Activated CD8-positive, alpha-beta memory T cell treated with anti-CD3 and anti-CD28 coated beads, Interleukin-2, amount 50 U/mL, for 24 hours (primary cell): Measurements from ENCODE around the gene TRIM62.

Experiments used
- DNase-seq: peaks from one replicate; pipeline ENCODE4 v3.0.0-alpha.2; 2020; ENCODE audit errors: extremely low read depth

TRIM62 gene

DNA sequence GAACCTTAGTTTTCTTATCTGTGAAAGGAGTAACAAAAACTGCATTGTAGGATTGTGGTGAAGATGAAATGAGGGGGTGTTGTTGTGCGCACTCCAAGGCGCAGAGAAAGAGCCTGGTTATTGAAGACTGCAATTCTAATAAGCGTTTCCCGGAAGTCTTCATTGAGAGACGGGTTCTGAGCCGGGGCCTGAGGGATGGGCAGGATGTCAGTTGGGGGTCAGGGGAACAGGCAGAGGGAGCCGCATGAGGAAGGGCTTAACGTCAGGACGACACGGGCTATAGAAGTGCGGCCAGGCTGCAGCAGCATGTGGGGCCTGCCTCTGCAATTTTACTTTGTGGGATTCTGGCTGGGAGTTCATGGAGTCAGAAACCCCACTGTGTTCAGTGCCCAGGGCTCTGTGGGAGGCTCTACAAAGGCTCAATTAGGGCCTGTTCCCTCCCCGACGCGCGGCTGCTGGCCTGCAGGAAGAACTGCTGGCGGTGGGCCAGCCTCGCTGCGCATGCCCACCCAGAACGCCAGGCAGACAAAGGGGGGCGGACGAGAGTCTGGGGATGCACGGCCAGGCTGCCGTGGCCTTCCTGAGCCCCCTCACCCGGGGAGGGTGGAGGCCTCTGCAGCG lies 20.7 kb downstream of the TRIM62 start:
- no peak for DNase-seq

DNA sequence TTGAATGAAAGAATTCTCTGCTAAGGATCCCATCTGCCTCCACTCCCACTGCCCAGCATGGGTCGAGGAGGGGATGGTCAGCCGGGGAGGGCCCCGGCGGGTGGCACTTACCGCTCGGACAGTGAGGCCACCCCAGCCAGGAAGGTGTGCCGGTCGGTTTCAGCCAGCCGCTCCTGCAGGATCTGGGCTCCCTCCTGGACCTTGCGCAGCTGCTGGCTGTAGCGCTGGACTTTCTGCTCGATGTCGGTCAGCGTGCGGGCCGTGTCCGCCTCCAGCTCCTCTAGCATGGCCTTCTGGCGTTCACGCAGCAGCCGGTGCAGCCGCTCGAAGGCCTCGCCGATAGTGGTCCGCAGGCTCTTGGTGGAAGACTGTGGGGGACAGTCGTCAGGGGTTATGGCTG lies 22.3 kb downstream of the TRIM62 start:
- DNase-seq, result no peak

DNA sequence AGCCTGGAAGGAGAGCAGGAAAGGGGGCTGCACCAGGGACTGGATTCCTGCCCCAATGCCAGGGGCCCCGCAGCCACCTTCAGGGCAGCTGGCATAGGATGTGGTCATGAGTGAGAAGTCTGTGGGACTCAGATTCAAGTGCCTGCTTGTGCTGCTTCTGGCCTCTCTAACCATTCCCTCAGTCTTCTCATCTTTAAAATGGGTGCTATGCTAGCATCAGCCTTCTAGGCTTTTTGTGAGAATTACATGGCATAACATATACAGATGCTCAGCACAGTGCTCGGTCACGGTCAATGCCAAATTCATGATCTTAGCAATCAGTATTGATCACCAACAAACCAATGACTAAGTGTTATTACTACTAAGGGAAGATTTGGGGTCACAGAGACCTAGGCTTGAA lies 23.5 kb downstream of the TRIM62 start:
- no peak for DNase-seq

DNA sequence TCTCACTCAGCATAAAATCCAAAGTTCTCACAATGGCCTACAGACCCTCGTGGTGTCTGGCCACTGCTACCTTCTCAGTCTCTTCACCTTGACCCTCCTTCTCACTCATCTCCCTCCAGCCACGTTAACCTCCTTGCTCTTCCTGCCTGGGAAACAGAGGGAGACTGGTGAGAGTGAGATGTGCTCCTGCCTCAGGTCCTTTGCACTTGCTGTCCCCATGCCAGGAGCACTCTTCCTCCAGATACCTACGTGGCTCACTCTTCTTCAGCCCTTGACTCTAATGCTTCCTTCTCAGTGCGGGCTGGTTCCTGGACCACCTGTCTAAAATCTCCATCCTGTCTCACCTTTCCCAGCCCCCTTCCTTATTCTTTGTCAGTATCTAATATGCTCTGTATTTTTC lies 24.7 kb downstream of the TRIM62 start:
- no peak for DNase-seq

DNA sequence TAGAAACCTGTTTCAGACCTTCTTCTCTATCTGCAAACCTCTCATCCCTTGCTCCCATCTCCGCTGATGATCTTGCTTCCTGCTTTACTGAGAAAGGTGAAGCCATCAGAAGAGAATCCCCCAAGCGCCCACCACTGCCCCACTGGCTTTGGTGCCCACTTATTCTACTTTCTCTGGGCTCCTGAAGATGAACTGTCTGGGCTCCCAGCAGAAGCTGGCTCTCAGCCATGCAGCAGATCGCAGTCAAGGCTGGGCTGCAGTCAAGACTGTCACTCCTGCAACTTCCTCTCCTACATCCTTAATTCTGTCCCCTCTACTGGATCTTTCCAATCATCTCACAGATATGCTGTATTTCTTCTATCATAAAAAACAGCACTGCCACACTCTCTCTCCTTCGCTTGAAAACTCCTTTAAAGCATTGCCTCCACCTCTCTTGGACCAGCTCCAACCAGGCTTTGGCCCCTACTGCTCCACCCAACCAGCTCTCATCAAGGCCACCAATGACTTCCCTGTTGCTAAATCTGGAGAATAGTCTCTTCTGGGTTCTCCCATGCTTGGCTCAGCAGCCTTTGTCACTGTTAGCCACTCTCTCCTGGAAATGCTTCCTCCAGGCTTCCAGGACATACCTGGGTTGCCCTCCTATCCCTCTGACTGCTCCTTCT lies 25.8 kb downstream of the TRIM62 start:
- no peak for DNase-seq

DNA sequence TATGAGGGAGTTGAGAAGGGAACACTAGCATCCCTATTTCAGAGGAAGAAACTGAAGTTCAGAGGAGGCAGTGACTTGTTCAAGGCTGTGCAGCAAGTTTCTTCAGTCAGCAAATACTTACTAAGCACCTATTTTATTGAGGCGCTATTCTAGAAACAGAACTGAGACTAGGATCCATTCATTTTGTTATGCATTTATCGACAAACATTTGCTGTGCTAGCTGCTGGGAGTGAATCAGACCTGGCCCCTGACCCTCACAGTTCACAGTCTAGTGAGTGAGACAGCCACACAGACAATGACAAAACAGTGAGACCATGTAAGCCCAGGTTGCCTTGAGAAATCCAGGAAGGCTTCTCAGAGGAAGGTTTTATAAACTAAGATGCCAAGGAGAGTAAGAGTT lies 28.2 kb downstream of the TRIM62 start:
- no peak for DNase-seq

DNA sequence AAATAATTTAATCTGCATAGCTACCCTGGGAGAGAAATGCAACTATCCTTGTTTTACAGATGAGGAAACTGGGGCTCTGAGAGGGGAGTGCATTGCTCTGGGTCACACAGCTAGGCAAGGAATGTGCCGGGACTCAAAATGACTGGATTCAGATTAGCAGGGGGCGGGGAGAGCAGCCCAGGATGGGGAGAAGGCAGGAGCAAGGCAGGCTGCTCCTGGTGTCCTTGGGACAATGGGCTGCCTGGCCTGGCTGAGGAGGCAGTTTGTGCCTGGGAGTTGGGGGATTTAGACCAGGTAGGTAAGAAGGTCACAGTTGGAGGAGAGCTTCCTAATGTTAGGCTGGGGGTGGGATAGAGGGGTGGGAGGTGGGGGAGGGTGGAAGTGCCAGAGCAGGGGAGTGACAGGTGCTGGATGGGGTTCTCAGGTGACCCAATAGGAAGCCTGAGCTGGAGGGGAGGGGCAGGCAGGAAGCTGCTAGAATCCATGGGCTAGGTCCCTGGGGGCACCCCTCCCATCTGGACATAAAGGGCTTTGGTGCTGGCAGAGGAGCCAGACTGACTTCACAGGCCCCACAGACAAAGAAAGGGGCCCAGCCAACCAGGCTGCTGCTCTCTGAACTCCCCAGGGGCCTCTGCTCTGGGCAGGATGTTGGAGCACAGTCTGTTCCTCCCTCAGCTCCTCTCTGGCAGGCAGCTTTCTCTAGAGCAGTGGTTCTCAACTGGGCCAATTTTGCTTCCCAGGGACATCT lies 29.0 kb downstream of the TRIM62 start:
- no peak for DNase-seq

DNA sequence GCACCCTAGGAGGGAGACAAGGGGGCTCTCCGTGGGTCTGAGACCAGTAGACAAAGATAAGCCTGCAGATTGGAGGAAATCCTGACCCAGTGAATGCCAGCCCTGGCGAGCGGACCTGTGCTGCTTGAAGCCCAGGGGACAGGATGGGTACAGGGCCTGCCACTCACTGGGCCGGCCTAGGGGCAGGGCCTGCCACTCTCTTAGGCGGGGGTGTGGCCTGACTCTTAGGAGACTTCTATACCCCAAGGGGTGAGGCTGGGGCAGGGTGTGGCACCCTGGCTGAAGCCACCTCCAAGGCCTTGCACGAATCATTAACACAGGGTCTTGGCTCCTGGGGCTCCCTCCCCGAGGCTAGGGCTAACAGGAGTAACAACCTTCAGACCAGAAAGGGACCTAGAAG lies 30.7 kb downstream of the TRIM62 start:
- no peak for DNase-seq

DNA sequence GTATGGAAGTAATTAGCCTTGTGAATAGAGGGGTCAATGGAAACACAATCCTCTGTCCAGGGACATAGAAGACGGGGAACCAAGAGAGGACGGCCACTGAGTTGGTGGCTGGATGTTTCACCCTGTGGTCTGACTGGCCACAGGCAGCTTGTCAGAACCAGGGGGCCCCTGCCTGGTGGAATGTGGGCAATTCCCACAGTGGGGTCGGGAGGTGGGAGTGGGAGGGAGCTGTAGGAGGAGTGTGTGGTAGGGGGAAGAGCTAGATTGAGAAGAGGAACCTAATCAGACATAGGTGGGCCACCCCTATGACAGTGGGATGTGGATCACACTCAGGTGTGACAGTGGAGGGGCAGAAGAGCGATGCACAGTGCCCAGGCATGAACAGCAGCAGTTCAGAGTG lies 31.3 kb downstream of the TRIM62 start:
- no peak for DNase-seq

DNA sequence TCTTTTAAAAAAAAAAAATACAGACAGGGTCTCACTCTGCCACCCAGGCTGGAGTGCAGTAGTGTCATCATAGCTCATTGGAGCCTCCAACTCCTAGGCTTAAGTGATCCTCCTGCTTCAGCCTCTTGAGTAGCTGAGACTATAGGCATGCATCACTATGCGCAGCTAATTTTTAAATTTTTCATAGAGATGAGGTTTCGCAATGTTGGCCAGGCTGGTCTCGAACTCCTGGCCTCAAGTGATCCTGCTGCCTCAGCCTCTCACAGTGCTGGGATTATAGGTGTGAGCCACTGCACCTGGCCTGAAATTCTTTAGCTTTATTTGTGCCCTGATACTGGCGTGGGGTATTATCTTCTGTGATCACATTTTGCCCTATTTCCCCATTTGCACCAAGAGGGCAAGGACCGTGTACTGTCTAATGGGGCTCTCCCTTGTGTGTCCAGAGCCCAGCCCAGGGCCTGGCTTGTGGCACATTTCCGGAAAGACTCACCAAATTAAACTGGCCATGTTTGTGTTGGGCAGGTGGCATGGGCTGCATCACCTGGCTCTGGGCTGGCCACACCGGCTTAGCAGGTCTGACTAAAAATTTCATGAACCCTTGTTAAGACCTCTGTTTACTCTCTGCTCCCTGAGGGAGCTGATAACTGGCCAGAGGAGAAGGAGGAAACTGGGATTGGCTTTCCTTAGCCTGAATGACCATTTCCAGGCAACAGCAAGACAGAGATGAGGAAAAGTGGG lies 32.2 kb downstream of the TRIM62 start:
- no peak for DNase-seq

DNA sequence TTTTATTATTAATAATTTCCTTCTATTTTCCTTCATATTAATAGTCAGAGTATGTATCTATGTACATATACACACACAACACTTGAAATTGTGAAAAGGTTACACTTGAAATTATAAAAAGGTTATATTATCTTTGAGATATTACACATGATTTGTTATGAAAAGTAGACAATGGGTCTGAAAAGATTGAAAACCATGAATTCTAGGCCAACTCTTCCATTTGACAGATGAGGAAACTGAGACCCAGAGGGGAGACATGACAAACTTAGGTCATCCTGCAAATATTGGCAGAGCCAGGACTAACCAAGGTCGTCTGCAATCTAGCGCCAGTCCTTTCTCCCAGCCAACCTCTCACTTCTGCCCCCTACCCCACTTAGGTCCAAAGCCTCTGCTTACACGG lies 33.2 kb downstream of the TRIM62 start:
- no peak for DNase-seq

DNA sequence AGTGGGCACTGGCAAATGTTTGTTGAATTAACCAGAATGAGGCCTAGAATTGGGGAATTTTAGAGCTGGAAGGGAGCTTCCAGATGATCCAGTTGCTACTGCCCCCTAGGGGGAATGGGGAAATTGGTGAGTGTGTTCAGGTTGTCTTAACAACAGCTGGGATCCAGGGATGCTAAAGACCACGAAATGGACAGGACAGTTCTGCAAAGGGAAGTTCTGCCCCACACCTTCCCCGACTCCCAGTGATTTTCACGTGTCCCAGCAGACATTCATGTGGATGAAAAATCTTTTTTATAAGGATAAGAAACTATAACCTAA lies 33.9 kb downstream of the TRIM62 start:
- DNase-seq, result no peak

DNA sequence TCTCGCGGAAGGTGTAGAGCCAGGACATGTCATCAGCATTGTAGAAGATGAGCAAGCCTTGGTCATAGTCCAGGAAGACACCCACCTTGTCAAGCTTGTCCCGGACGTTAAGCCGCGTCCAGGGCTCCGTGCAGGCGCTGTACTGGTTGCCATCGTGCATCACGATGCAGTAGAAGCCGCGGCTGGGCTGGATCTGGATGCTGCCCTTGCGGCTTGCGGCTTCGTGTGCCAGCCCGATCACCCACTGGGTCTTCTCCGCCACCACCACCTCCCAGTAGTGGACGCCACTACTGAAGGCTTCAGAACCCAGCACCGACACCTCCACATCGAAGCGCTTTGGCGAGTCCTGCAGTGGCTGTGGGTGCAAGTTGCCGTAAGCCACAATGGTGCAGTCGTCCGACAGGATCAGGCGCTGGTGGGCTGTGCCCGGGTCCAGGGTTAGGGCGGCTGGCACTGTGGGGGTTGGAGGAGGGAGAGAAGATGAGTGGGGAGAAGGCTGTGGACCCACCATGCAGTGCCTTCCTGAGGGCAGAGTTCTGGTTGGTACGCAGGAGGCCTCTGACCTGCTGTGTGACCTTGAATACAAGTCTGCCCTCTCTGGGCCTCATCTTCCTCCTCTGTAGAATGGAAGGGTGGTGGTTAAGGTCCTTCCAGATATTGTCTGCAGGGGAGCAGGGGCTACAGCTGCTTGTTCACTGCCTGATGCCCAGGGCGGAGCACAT lies 34.4 kb downstream of the TRIM62 start:
- no peak for DNase-seq

DNA sequence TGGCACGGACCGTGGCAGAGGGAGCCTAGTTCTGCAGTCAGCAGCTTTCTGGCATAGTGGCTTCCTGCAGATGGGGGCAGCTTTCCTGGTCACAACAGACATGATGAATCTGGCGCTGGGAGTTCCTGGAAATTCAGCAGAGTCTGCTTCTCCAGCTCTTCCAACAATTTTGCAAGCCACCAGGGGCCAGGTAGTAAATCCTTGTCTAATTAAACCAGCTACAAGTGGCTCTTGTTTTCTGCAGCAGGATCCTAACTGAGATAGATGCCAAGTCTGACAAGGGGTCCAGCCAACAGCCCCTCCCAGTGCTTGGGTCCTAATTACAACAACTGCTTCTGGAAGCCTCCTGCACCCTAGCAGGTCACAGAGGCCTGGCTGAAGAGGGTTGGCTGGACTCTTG lies 35.8 kb downstream of the TRIM62 start:
- no peak for DNase-seq

DNA sequence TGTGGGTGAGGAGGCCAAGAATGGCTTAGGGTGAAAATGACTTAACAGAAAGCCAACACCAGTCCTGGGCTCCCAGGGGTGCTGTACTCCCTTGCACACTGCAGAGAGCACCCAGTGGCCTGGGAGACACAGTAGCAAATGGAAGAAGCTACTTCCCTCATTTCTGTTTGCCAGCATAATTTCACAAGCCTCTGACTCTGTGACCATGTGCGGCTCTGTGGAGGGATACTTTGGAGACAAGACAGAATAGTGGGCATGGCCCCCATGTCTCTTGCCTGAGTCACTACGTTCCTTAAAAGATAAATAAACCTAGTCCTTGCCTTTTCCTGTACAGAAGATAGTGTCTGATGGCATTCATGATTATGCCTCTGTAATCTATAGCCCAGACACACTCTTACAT lies 38.1 kb downstream of the TRIM62 start:
- no peak for DNase-seq

DNA sequence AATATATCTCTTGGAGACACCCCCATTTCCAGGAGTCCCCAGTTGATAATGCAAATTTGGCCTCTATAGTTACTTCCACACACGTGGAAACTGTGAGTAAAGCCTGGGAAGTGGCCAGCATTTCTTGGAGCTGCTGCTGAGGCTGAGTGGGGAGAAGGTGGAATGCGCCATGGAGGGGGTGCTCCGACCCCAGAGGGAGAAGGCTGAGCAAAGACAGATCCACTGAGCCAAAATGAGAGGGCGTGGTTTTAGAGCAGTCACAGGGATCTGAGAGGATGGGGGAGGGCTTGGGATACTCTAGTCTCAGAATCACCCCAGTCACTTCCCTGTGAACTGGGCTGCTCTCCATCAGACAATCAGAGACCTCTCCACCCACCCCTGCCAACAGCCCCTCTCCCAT lies 38.7 kb downstream of the TRIM62 start:
- no peak for DNase-seq

DNA sequence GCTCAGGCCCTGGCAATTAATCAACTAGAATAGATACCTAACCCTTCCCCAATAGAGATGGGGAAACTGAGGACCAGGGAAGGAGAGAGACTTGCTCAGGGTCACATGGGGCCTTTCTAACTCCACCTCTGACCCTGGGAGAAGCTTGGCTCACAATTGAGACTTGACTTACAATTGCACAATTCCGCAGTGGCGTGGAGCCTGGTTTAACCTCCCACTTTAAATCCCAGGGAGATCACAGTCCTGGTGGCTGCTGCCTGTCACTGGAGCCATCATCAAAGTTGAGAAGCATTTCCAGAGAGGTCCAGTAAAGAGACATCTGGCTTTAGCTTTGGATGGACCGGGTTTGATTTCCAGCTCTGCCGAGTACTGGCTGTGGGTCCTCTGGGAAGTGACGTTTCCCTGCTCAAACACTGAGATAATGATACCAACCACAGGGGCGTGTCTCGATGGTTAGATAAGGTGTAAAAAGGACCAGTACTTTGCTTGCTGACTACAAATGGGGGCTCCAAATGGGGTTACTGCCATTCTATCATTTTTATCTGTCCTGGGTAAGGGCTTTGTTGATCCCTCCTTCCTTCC lies 39.3 kb downstream of the TRIM62 start:
- DNase-seq, result no peak

DNA sequence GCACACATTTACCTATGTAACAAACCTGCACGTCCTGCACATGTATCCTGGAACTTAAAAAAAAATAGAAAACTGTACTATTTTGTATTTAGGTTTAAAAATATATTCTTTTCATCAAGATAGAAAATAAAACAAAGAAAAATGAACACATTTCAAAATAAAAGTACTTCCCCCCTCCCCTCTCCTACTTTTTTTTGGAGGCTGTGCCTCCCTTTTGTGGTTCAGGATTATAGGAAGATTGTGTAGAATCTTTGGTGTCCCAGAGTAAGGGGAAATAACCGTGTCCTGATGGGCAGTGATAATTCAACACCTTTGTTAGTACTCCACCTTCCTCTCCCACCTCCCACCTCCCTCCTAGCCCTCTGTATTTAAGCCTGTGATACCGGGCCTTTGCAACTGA lies 40.1 kb downstream of the TRIM62 start:
- DNase-seq, result no peak

DNA sequence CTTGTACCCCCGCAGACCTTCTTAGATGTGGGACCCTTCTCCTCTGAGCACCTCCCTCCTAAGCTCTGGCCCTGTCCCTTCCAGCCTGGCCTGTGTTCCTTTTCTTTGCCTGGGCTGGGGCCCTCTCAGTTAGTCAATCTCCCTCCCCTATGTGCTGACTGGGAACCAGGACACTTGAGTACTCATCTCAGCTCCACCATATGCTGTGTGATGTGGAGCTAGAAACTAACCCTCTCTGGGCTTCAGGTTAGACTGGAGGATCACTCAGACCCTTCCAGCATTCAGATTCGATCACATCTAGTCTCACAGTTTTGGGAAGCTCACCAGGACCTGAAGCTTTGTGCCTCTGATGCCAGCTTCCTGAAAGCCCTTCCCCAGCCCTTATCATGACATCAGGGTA lies 40.6 kb downstream of the TRIM62 start:
- DNase-seq, result no peak

DNA sequence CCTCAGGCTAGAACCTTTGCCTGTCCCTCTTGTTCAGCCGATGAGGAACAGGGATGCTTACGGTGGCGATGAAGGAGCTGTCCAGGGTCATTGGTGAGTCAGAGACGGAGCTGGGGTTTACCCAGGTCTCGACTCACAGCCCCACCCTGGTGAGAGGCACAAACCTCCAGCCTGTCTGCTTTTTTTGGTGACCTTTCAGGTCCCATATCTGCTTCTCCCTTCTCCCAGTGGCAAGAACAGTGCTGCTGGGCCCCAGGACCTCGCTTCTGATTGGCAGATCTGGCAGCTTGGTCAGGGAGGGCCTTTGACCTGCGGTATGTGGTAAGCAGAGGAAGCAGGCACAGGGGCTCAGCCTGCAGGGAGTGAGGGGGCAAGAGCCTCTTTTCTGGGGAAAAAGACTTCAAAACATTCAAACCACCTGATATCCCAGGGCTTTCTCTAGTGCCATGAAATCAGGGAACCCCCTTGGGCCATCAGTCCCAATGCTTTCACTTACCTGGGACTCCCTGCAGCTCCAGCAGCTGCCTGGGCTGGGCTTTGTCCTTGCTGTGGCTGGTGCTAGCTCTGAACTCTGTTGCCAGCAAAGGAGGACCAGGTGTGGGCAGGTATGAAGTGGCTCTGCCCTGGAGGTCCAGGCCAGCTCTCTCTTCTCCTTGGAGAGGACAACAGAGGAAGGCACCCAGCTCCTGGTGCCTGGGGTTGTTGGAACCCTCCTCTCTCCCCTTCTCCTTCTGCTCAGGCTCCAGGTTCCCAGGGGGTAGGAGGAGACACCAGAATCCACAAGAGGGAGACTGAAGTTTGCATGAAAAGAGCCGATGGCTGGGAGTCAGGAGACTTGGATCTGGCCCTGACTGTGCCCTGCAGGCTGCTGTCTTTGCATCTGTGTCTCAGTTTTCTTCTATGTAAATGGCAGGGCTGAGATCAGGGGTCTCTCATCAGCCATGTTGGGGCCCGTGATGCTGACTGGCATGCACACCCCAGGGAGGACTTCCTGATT lies 41.4 kb downstream of the TRIM62 start:
- no peak for DNase-seq

DNA sequence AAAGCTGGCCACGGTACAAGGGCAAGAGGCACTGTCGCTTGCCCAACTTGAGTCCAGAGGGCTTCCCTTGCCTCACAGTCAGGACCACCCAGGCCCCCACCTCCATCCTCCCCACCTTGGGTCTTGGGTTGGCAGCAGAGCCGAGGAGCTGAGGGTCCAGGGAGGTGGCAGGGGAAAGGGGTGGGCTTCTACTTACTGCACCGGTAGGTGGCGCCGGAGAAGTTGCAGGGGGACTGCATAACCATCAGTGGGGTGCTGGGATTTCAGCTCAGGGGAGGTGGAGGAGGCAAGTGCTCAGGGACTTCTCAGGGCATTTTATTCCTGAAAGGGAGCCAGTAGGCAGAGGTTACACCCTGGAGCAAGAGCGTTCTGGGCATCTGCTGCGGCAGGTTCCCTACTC lies 44.0 kb downstream of the TRIM62 start:
- no peak for DNase-seq
